ENCODE measurements around the gene MIPEP.
"Not testable (repeated sequence)": the region's sequence is repeated elsewhere in the genome, so short reads cannot be mapped to it uniquely, and the experiment has no call there.

DNA sequence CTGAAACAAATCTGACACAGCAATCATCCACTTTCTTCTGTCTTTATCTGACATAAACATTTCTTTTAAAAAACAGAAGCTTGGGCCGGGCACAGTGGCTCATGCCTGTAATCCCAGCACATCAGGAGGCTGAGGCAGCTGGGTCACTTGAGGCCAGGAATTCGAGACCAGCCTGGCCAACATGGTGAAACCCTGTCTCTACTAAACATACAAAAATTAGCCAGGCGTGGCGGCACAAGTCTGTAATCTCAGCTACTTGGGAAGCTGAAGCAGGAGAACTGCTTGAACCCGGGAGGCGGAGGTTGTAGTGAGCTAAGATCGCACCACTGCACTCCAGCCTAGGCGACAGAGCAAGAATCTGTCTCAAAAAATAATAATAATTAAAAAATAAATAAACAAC, 127.4 kb downstream of the MIPEP start:
- TF ChIP-seq CTCF (conservative IDR thresholded peaks at IDR 0.05); EZH2 (IDR thresholded peaks at IDR 0.05; ENCODE audit: low read depth): not testable (repeated sequence)

Data from PC-9 (cell line).